HG03439 (cell line): Measurements from ENCODE around the gene CHERP.
A peak's percentile ranks its signal among the peaks of the same experiment; 100 is the strongest.
"Not testable (repeated sequence)": the region's sequence is repeated elsewhere in the genome, so short reads cannot be mapped to it uniquely, and the experiment has no call there.

ENCODE experiments used
- ATAC-seq: cut with Tn5 transposase; IDR thresholded peaks from one replicate; pipeline ENCODE4 v1.9.1; 2021; ENCODE audit warnings: mild to moderate bottlenecking, moderate library complexity; ENCODE audit not compliant: unreplicated experiment

CHERP gene

GRCh38 chr19:16482745-16483144 lies 59.5 kb downstream of the CHERP start:
- no peak for ATAC-seq

- no peak for ATAC-seq
These were observed 64.9 kb downstream of the CHERP start for GRCh38 chr19:16477311-16477710.

GRCh38 chr19:16476401-16476800 lies 65.8 kb downstream of the CHERP start:
- ATAC-seq = no peak

- no peak for ATAC-seq
These were observed 68.3 kb downstream of the CHERP start for GRCh38 chr19:16473875-16474392.

GRCh38 chr19:16472992-16473391 lies 69.2 kb downstream of the CHERP start:
- ATAC-seq = no peak

- not testable (repeated sequence) for ATAC-seq
These were observed 69.7 kb downstream of the CHERP start for GRCh38 chr19:16472559-16472899.

GRCh38 chr19:16470911-16471811 lies 71.1 kb downstream of the CHERP start:
- peak; percentile 39 for ATAC-seq

- ATAC-seq = no peak
These were observed 71.7 kb downstream of the CHERP start for GRCh38 chr19:16470541-16470910.
